Frontal cortex (tissue), 4 donors: ENCODE measurements around the gene NUDT17. TPM values are rescaled to one million over a fixed set of nuclear protein-coding genes. Genes with fewer than 3 reads are reported as not detected.
"Not testable (repeated sequence)": the region's sequence is repeated elsewhere in the genome, so short reads cannot be mapped to it uniquely, and the experiment has no call there.

ENCODE experiments used
- DNase-seq, 2 donors: peaks; one replicate each; pipeline ENCODE4 v3.0.0; 2012; ENCODE audit warnings: low spot score in 2 of 2
- FAIRE-seq: peaks from 2 replicates; lab custom pipeline; 2012; peaks lifted over from hg19 to GRCh38; lab: Jason Lieb, UNC
- total RNA-seq: library from RNA; depleted of rRNA; stranded (reverse); fragments of >200 nt; gene quantifications from one replicate; pipeline ENCODE4 v1.2.3, GENCODE V29; 2014
- donor health status: control.
- donor health status: control.
- donor health status: control.

NUDT17 gene, protein sequence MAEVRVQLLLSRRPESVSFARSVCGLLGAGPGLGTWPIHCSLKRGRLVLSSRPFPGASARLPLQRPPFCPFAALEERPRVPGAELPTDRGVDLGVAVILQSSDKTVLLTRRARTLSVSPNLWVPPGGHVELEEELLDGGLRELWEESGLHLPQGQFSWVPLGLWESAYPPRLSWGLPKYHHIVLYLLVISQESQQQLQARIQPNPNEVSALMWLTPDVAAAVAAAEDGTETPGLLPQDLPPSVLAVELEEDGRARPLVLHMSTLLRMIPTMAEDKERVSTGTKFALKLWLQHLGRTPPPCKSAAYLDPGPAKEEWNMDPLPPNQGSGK
- 2.4 TPM for total RNA-seq

- peak; percentile 69 to 87 for DNase-seq
- FAIRE-seq, result no peak
Measured at GRCh38 chr1:145845514-145846161, at the start of gene NUDT17. Gene NUDT17, plus strand, starts transcription at chr1:145845630. Its CDS starts 11 bp downstream, at chr1:145845641.

- DNase-seq (no peak), FAIRE-seq (no peak)
Measured at GRCh38 chr1:145796753-145797152, 48.7 kb upstream of the NUDT17 start.

DNA sequence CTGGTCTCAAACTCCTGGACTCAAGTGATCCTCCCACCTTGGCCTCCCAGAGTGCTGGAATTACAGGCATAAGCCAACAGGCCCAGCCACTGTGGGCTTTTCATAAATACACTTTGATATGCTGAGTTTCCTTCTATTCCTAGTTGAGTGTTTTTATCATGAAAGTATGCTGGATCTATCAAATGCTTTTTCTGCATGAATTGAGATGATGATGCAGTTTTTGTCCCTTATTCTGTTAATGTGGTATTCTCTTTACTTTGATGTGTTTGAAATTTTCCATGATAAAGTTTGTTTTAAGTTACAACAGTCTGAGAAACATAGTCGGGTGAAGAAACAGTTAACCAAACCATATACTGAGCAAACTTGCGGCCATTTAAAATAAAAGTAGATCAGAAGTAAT is 45.6 kb upstream of the NUDT17 start:
- DNase-seq (no peak), FAIRE-seq (no peak)

GRCh38 chr1:145804235-145805045 is 41.0 kb upstream of the NUDT17 start:
- DNase-seq (no peak), FAIRE-seq (no peak)

- DNase-seq, result no peak
- FAIRE-seq, result no peak
Measured at GRCh38 chr1:145805057-145805456, 40.4 kb upstream of the NUDT17 start.

- DNase-seq (no peak), FAIRE-seq (no peak)
Measured at GRCh38 chr1:145806408-145806807, 39.0 kb upstream of the NUDT17 start.

GRCh38 chr1:145806844-145807243 is 38.6 kb upstream of the NUDT17 start:
- FAIRE-seq (no peak), DNase-seq (no peak)

DNA sequence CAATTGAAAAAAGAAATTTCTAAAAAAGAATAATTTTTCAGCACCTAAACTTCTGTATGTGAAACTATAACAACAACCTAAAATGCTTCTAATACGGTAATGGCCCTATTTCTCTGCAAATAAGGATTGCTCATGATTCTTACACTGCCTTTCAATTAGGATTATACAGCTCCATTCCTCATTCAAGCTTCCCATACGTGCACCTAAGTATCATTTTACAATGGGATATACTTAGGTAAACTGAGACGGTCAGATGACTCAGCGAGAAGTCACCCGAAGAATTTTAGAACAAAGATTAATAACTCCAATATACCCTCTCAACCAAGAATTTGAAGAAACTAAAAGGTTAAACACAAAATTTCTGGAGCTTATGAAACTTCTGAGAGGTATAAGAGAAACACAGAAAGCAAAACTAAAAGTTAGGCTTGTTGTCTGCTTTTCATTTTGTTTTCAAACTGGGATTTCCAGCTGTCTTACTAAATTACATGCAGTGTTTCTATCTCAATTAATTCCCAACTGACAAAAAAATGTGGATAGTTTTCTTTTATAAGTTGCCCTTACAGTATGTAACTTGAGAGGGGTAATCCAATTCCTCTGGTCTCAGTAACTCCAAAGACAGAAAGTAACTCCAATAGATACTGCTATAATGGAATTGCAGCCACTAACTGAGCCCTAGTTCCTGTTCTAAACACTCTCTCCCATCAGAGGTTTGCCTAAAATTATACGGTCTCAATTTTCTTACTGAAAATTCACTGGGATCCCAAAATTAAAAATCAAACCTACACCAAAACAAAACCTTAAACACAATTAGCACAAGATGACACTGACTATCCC is 32.2 kb upstream of the NUDT17 start:
- DNase-seq, FAIRE-seq: not testable (repeated sequence)

GRCh38 chr1:145818095-145818494 is 27.3 kb upstream of the NUDT17 start:
- not testable (repeated sequence) for DNase-seq, FAIRE-seq

GRCh38 chr1:145822779-145823331 is 22.6 kb upstream of the NUDT17 start:
- FAIRE-seq, DNase-seq: not testable (repeated sequence)

DNA sequence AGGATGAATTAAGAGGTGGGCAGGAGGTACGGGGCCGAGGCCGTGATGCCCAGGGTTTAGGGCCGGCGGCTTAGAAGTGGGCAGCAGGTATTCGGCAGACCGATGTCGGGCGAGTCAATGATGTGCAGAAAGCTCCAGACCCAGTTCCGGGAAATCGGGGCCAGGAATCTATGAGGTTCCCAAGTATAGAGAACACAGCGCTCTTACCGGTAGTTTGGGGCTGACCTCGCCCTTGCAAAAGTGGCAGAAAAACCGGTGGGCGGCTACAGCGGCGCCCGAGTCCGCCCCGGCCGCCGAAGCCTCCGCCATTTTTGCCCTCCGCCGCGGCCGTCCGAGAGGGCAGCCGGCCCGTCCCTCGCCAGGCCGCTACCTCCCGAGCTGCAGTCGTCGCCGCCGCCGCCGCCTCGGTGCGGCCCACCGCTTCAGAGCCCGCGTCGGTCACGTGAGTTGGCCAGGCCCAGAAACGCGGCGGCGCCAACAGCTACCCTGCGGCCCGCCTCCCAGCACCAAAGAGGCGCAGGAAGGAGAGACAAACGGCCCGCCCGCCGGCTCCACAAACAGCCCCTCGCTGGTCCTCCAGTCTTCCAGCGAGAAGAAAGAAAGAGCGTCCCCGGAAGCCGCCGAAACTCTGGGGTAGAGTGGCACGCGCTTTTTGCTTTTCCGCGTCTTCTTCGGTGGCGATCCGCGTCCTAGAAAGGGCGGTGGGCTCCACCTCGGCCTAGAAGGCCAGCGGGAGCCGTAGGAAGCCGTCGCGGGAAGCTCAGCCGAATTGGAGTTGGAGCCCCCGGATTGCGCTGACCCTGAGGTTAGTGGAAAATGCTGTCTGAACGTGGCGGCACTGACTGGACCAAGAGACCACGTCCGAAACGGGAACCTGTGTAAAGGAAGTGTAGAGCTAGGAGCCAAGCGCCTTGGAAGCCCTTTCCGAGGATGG is 21.6 kb upstream of the NUDT17 start, which contains the start of the genes POLR3C and RNF115:
POLR3C (plus strand) TSS at position 636 of the 934 bp plus-strand sequence. CDS start 1,577 bp downstream, outside the sequence.
RNF115 (minus strand) TSS at position 531 of the 934 bp plus-strand sequence; CDS start at position 309, 222 bp downstream.
- no peak for FAIRE-seq
- peak; percentile 80 to 82 for DNase-seq

DNA sequence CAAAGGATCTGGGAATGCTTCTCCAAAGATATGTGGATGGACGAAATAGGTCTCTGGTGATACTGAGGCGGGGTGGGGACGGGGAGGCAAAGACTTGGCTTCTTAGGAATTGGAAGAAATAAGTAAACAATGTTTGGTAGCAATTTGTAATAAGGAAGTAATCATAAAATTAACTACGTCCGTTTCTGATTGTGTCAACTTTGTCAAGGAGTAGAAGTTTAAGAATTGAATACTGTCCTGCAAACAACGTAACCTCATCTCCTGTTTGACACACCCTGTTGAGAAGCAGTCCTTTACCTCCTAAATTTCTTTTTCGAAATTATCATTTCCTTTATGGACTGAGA is 21.0 kb upstream of the NUDT17 start:
- no peak for DNase-seq
- no peak for FAIRE-seq

GRCh38 chr1:145826030-145826429 is 19.4 kb upstream of the NUDT17 start:
- FAIRE-seq (no peak), DNase-seq (no peak)

- FAIRE-seq (no peak), DNase-seq (no peak)
Measured at GRCh38 chr1:145827966-145828365, 17.5 kb upstream of the NUDT17 start.

GRCh38 chr1:145828367-145829026 is 16.9 kb upstream of the NUDT17 start:
- FAIRE-seq, result no peak

DNA sequence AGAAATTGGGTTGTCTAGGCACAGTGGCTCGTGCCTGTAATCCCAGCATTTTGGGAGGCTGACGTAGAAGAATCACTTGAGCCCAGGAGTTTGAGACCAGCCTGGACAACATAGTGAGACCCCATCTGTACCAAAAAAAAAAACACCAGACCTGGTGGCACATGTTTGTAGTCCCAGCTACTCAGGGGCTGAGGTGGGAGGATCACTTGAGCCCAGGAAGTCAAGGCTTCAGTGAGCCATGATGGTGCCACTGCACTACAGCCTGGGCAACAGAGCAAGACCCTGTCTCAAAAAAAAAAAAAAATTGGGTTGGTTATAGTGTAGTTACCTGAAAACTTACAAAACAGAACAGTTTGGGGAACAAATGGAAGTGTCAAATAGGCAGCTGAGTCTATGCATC is 14.6 kb upstream of the NUDT17 start:
- not testable (repeated sequence) for DNase-seq, FAIRE-seq

More at GRCh38 chr1:145828367-145829026, 16.9 kb upstream of the NUDT17 start:
- no peak for DNase-seq

- no peak for FAIRE-seq
- no peak for DNase-seq
Measured at GRCh38 chr1:145837656-145838055, 7.8 kb upstream of the NUDT17 start.

GRCh38 chr1:145843031-145843430 is 2.4 kb upstream of the NUDT17 start:
- FAIRE-seq, result no peak
- DNase-seq, result no peak
